Measurements from ENCODE around the gene RHBDL3. TPM values are rescaled to one million over a fixed set of nuclear protein-coding genes. Genes with fewer than 3 reads are reported as not detected.
A peak's percentile ranks its signal among the peaks of the same experiment; 100 is the strongest.

The RHBDL3 gene
- total and polyA plus RNA-seq, 10 of the 15 experiments (the other 5 are each of a cell fraction or from before 2014, with no cell fraction given), result 0.04 to 0.24 (median 0.04) TPM; not detected in 5

DNA sequence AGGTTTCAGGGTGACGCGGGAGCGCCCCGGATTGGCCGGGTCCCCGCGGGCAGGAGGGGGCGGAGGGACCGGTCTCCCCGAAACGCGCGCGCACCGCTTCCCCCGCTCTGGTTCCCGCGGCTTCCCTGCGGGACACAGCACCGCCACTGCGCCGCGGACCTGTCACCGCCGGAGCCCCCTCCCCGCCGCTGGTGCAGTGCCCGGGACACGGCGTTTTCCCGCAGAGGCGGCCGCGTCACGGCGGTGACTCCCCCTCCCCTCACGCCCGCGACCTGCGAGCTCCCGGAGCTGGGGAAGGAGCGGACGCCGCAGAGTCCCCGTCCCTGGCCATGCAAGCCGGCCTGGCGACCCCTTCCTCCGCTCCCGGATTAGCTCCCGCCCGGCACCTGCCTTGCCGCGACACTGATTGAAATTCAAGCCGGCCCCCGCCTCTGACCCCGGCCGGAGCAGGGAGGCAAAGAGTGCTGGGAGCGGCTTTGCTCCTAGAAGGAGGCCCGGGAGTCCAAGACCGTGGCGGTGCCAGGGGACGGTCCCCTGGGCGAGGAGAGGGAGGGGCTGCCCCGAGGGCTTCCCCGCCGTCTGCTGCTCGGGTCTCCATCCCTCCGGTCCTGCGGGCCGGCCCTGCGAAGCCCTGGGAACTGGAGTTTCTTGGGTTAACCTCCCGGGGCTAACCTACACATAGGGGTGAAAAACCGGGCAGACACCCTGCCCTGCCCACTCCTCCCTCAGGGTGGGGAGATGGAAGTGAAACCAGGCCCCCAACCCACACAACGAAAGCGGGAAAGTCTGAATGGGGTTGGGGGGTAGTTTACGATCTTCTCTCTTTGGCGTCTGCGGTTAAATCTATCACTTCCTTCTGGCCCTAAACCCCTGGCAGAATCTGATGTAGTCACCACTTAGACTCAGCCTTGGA lies 1.0 kb downstream of the RHBDL3 start (continued):
- no peak for TF ChIP-seq BCL11A (IDR thresholded peaks at IDR 0.05; ENCODE audit: low read depth, low read length)
- TF ChIP-seq IKZF2 (IDR thresholded peaks at IDR 0.05), result peak in 1 of 2 experiments; percentile 53; a peak in 3 of 4 replicates
- 0 out of 2 replicates have a peak, but pooled peaks have one; percentile 32 for TF ChIP-seq CREM (IDR thresholded peaks at IDR 0.05; ENCODE audit: low read depth)
- TF ChIP-seq MTA2 (IDR thresholded peaks at IDR 0.05; ENCODE audit: low read depth), result peak; percentile 18; the same call in 1 of the 2 replicates
- TF ChIP-seq SUZ12 (IDR thresholded peaks at IDR 0.05; ENCODE audit: unreplicated experiment), result peak; percentile 35

- ChIA-PET POLR2A (no interaction called here), SMC1A (ENCODE audit: uncharacterized antibody, unreplicated experiment) (interaction anchor here (0.9 to 1.5 kb wide), 2 partner anchors 48 to 51 kb away, joined by 3 to 4 read pairs; no protein-coding TSS in a partner anchor), CTCF (interaction anchor here (0.6 kb wide), 1 partner anchor 400 kb away, joined by 3 read pairs; no protein-coding TSS in a partner anchor), RAD21 (ENCODE audit: unreplicated experiment) (no interaction called here)
- FAIRE-seq, result no peak
- no peak overlapping the region for H2AFZ ChIP-seq (ENCODE audit: control insufficient read depth, low read depth, low read length)
- H3K79me2 ChIP-seq (ENCODE audit: control insufficient read depth, insufficient read depth, low read length), result no peaks in the 10 kb centered on the region
- no peaks in the 10 kb centered on the region for H3K9me3 ChIP-seq (replicated peaks; ENCODE audit: control insufficient read depth, insufficient read depth, low read length)
- in situ Hi-C loops (cut with MboI), result no loop called here
- no peak overlapping the region for H3K27ac ChIP-seq (ENCODE audit: control insufficient read depth, insufficient read depth)
- BruUV-seq (replicated peaks), result no TSS peak
- H3K4me1 ChIP-seq (ENCODE audit: control insufficient read depth, insufficient read depth, low read length), result peaks cover 4% of the 10 kb centered on the region; the same call in 1 of the 2 replicates
- H3K27me3 ChIP-seq (replicated peaks in 1 of 2; ENCODE audit: control insufficient read depth in 2 of 2, insufficient read depth in 2 of 2, low read length in 1 of 2), result peaks cover 15 to 22% of the 10 kb centered on the region in 2 experiments
- no peaks in the 10 kb centered on the region for H3K36me3 ChIP-seq (ENCODE audit: control insufficient read depth in 2 of 2, insufficient read depth in 2 of 2, low read length in 1 of 2)
- no peak overlapping the region for H3K4me2 ChIP-seq (ENCODE audit: control insufficient read depth, insufficient read depth)
- intact Hi-C loops (cut with micrococcal nuclease; ENCODE audit: unreplicated experiment), result no loop called here
- DNase-seq (ENCODE audit: low read depth, low spot score), result no peak
- under 1% methylated on average over 10 of the region's 10 CpGs for WGBS (ENCODE audit: insufficient coverage, insufficient replicate concordance, low lambda C conversion rate, missing lambda C conversion rate)
- no peaks in the 10 kb centered on the region for H4K20me1 ChIP-seq (ENCODE audit: control insufficient read depth, insufficient read depth)
- H3K4me3 ChIP-seq, result no peak overlapping the region
- ATAC-seq, result peak; percentile 44
- H3K9ac ChIP-seq (ENCODE audit: control insufficient read depth, insufficient read depth, low read length), result no peak overlapping the region
- TF ChIP-seq NFYA (IDR thresholded peaks at IDR 0.05; ENCODE audit: borderline replicate concordance, low read depth, low read length) (no peak), CHD2 (IDR thresholded peaks at IDR 0.05; ENCODE audit: borderline replicate concordance, low read depth, low read length) (no peak), POU2F2 (IDR thresholded peaks at IDR 0.05; ENCODE audit: borderline replicate concordance, low read depth, low read length) (no peak), ZZZ3 (IDR thresholded peaks at IDR 0.05; ENCODE audit: control insufficient read depth, insufficient read length, low read depth) (no peak), RAD21 (IDR thresholded peaks at IDR 0.05; ENCODE audit: insufficient read depth, low read depth, low read length) (no peak), CHD1 (IDR thresholded peaks at IDR 0.05; ENCODE audit: low read depth, low read length) (no peak), CBX3 (IDR thresholded peaks at IDR 0.05; ENCODE audit: borderline replicate concordance, low read depth) (no peak), SREBF2 (IDR thresholded peaks at IDR 0.05; ENCODE audit: low read length) (no peak), RBBP5 (conservative IDR thresholded peaks at IDR 0.05) (no peak), POLR2A (IDR thresholded peaks at IDR 0.05; ENCODE audit: low read depth, low read length) (no peak), FOXK2 (IDR thresholded peaks at IDR 0.05) (no peak), TBL1XR1 (IDR thresholded peaks at IDR 0.05; ENCODE audit: low read depth, low read length) (no peak), RCOR1 (conservative IDR thresholded peaks at IDR 0.05; ENCODE audit: low read depth, low read length) (no peak), BMI1 (IDR thresholded peaks at IDR 0.05; ENCODE audit: borderline replicate concordance) (no peak)
Observed at GRCh38 chr17:32267690-32268205, 2.1 kb downstream of the RHBDL3 start.
